HEK293T (cell line): Measurements from ENCODE around the gene PI4K2A.

Experiments used
- CTCF ChIA-PET: fragments of 350-600 bp; formaldehyde crosslinking; extraction: SDS; loops from one replicate; lab custom pipeline; 2021; ENCODE audit warnings: antibody characterized with exemption, inconsistent platforms; lab: Yijun Ruan, JAX
- POLR2A ChIA-PET: fragments of 350-600 bp; formaldehyde crosslinking; extraction: SDS; loops from one replicate; lab custom pipeline; 2020; ENCODE audit warnings: antibody characterized with exemption, inconsistent platforms; lab: Yijun Ruan, JAX
- DNase-seq: peaks from one replicate; pipeline ENCODE4 v3.0.0; 2012; ENCODE audit warnings: mixed read lengths; ENCODE audit errors: extremely low spot score
- ARNT ChIP-seq: fragments of 450-650 bp; IDR thresholded peaks from 2 replicates; pipeline ENCODE4 v1.6.1; 2017; ENCODE audit warnings: mild to moderate bottlenecking
- BHLHE40 ChIP-seq: fragments of 450-650 bp; IDR thresholded peaks from 2 replicates; pipeline ENCODE4 v1.6.1; 2016; ENCODE audit warnings: mild to moderate bottlenecking, moderate library complexity, borderline replicate concordance
- CTBP1 ChIP-seq: fragments of 450-650 bp; IDR thresholded peaks from 2 replicates; pipeline ENCODE4 v1.6.1; 2016; ENCODE audit warnings: borderline replicate concordance
- ELF4 ChIP-seq: fragments of 450-650 bp; IDR thresholded peaks from 2 replicates; pipeline ENCODE4 v1.6.1; 2017; ENCODE audit warnings: antibody characterized with exemption
- FOXA1 ChIP-seq: fragments of 450-650 bp; IDR thresholded peaks from 2 replicates; pipeline ENCODE4 v1.6.1; 2016; ENCODE audit warnings: mild to moderate bottlenecking
- FOXK2 ChIP-seq: fragments of 450-650 bp; IDR thresholded peaks from 2 replicates; pipeline ENCODE4 v1.6.1; 2016; ENCODE audit warnings: mild to moderate bottlenecking
- FOXM1 ChIP-seq: fragments of 450-650 bp; IDR thresholded peaks from 2 replicates; pipeline ENCODE4 v1.6.1; 2017; ENCODE audit warnings: mild to moderate bottlenecking, borderline replicate concordance
- HDGF ChIP-seq: fragments of 450-650 bp; IDR thresholded peaks from 2 replicates; pipeline ENCODE4 v1.6.1; 2017; ENCODE audit warnings: antibody characterized with exemption, borderline replicate concordance
- L3MBTL2 ChIP-seq: fragments of 450-650 bp; conservative IDR thresholded peaks from 2 replicates; pipeline ENCODE4 v1.6.1; 2016; ENCODE audit warnings: mild to moderate bottlenecking
- LEF1 ChIP-seq: fragments of 450-650 bp; IDR thresholded peaks from 2 replicates; pipeline ENCODE4 v1.6.1; 2017; ENCODE audit warnings: mild to moderate bottlenecking, borderline replicate concordance
- NFRKB ChIP-seq: fragments of 450-650 bp; IDR thresholded peaks from 2 replicates; pipeline ENCODE4 v1.6.1; 2016; ENCODE audit warnings: mild to moderate bottlenecking, moderate library complexity
- PKNOX1 ChIP-seq: fragments of 450-650 bp; IDR thresholded peaks from 2 replicates; pipeline ENCODE4 v1.6.1; 2016
- SP1 ChIP-seq: fragments of 450-650 bp; IDR thresholded peaks from 2 replicates; pipeline ENCODE4 v1.6.1; 2017
- SUZ12 ChIP-seq: fragments of 450-650 bp; IDR thresholded peaks from 2 replicates; pipeline ENCODE4 v1.6.1; 2016; ENCODE audit warnings: mild to moderate bottlenecking
- TARDBP ChIP-seq: fragments of 450-650 bp; IDR thresholded peaks from 2 replicates; pipeline ENCODE4 v1.6.1; 2016

Gene PI4K2A

GRCh38 chr10:97724341-97724941 lies 84.0 kb downstream of the PI4K2A start:
- no peak for TF ChIP-seq SUZ12
- no peak for TF ChIP-seq ARNT
- no peak for TF ChIP-seq HDGF
- TF ChIP-seq PKNOX1: no peak
- no peak for TF ChIP-seq ELF4
- no peak for TF ChIP-seq NFRKB
- TF ChIP-seq FOXM1: no peak
- TF ChIP-seq TARDBP: no peak
- no peak for TF ChIP-seq L3MBTL2
- TF ChIP-seq CTBP1: no peak
- TF ChIP-seq LEF1: no peak
- no peak for TF ChIP-seq FOXK2
- TF ChIP-seq FOXA1: no peak
- no peak for TF ChIP-seq SP1
- no peak for TF ChIP-seq BHLHE40
- ChIA-PET CTCF (interaction anchor here (0.6 to 2.9 kb wide), 6 partner anchors 11 to 321 kb away, joined by 3 to 19 read pairs (median 6); partner anchors contain the start of genes AVPI1 and MARVELD1), POLR2A (interaction anchor here (0.7 to 5.3 kb wide), 4 partner anchors 11 to 37 kb away, joined by 3 to 63 read pairs (median 8); partner anchors contain the start of genes AVPI1, MARVELD1 and ZFYVE27)
- no peak for DNase-seq
